ENCODE measurements around the gene C1orf35.

The C1orf35 gene

GRCh38 chr1:228077565-228078330, 25.4 kb downstream of the C1orf35 start:
- DNase-seq = no peak

- DNase-seq = no peak
These were observed 26.2 kb downstream of the C1orf35 start for GRCh38 chr1:228076796-228077430.

GRCh38 chr1:228075801-228076271, 27.3 kb downstream of the C1orf35 start:
- no peak for DNase-seq

GRCh38 chr1:228074954-228075730, 28.0 kb downstream of the C1orf35 start:
- no peak for DNase-seq

GRCh38 chr1:228073857-228074545, 29.1 kb downstream of the C1orf35 start:
- DNase-seq = no peak

- no peak for DNase-seq
These were observed 29.9 kb downstream of the C1orf35 start for GRCh38 chr1:228073061-228073856.

GRCh38 chr1:228072658-228073043, 30.5 kb downstream of the C1orf35 start:
- DNase-seq = no peak

GRCh38 chr1:228071839-228072657, 31.1 kb downstream of the C1orf35 start:
- no peak for DNase-seq

- DNase-seq = no peak
These were observed 32.3 kb downstream of the C1orf35 start for GRCh38 chr1:228070851-228071250.

GRCh38 chr1:228070173-228070572, 33.0 kb downstream of the C1orf35 start:
- no peak for DNase-seq

GRCh38 chr1:228068359-228068758, 34.8 kb downstream of the C1orf35 start:
- DNase-seq = no peak

- DNase-seq = no peak
These were observed 36.1 kb downstream of the C1orf35 start for GRCh38 chr1:228066891-228067654.

GRCh38 chr1:228066416-228066815, 36.7 kb downstream of the C1orf35 start:
- DNase-seq = no peak

- DNase-seq = no peak
These were observed 37.4 kb downstream of the C1orf35 start for GRCh38 chr1:228065543-228066347.

- no peak for DNase-seq
These were observed 38.2 kb downstream of the C1orf35 start for GRCh38 chr1:228064741-228065542.

- DNase-seq = no peak
These were observed 38.8 kb downstream of the C1orf35 start for GRCh38 chr1:228064296-228064695.

GRCh38 chr1:228063251-228064191, 39.6 kb downstream of the C1orf35 start:
- no peak for DNase-seq

All from effector CD4-positive, alpha-beta T cell (primary cell).